Measurements from ENCODE around the gene NSD2.
A peak's percentile ranks its signal among the peaks of the same experiment; 100 is the strongest.

DNA sequence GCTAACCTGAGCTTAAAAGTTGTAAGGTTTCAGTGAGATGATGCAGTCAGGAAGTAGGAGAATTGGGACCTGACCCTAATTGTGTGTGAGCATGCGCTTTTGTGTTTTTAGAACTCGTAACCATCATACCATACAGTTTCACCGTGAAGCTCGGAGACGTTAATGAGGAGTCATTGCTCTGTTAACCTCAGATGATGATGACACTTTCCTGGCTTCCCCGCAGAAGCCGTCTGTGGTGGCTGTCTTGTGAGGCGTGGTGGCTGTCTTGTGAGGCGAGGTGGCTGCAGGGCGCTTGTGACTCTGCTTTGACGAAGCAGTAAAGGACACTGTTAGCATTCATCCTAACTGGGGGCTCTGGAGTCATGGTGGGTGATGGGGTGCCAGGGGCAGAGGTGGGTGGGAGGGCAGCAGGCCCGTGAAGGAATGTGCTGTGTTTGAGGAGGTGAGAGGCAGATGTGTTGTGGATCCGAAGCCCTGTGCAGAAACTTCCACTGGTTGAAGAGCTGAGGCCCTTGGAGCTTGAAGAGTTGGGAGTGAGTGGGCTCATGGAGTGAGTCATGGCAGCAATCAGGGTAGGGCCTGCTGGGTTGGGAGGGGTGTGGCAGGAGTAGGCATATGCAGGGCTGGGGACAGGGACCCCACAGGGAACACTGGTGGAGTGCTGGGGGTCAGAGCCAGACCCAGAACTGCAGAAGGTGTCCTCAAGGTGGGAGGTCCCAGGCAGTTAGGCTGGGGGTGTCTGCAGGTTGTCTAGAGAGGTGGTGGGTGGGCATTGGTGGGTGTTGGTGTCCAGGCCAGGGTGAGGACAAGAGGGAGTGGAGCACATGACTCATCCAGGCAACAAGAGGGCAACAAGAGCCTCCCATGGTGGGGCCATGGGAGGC lies 57.4 kb downstream of the NSD2 start:
- TF ChIP-seq POLR2A (IDR thresholded peaks at IDR 0.05; ENCODE audit: extremely low read depth, insufficient read length) (no peak), CTCF (IDR thresholded peaks at IDR 0.05; ENCODE audit: low read depth, low read length) (no peak)
- TF ChIP-seq, protein P1, sequence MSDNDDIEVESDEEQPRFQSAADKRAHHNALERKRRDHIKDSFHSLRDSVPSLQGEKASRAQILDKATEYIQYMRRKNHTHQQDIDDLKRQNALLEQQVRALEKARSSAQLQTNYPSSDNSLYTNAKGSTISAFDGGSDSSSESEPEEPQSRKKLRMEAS (IDR thresholded peaks at IDR 0.05; ENCODE audit: low read depth, low read length), result peak; percentile 55; the same call in 1 of the 2 replicates
